PC-3 (cell line): ENCODE data around the gene CERT1. TPM values are rescaled to one million over a fixed set of nuclear protein-coding genes. Genes with fewer than 3 reads are reported as not detected.

Source experiments
- ATAC-seq: fragments of 200-7000 bp; cut with Tn5 transposase; 2 replicates; pipeline ENCODE4 v1.9.1; 2020; ENCODE audit warnings: mild to moderate bottlenecking, moderate library complexity
- BruUV-seq: library from RNA; stranded (reverse); fragments of 400-500 nt; replicated peaks from 2 replicates; lab custom pipeline; 2021; lab: Mats Ljungman, UMichigan
- CTCF ChIA-PET: fragments of 300-600 bp; sonication (Branson Sonifier 250); formaldehyde crosslinking; loops from one replicate; lab custom pipeline; 2022; ENCODE audit warnings: antibody characterized with exemption; lab: Charles Lee
- POLR2A ChIA-PET: fragments of 300-600 bp; sonication (Branson Sonifier 250); formaldehyde crosslinking; loops from one replicate; lab custom pipeline; 2022; ENCODE audit warnings: antibody characterized with exemption; ENCODE audit not compliant: unreplicated experiment; lab: Charles Lee
- DNase-seq: peaks from one replicate; pipeline ENCODE4 v3.0.0-alpha.2; 2015
- H2AFZ ChIP-seq: fragments of 300-600 bp; sonication (generic); 2 replicates; pipeline ENCODE4 v1.6.0; 2016; ENCODE audit warnings: antibody characterized with exemption, low read length
- H3F3A ChIP-seq: fragments of 300-600 bp; sonication (generic); one replicate; pipeline ENCODE4 v1.6.0; 2017; ENCODE audit warnings: antibody characterized with exemption, low read length, control low read depth, mild to moderate bottlenecking; ENCODE audit not compliant: unreplicated experiment
- H3K27ac ChIP-seq: fragments of 300-600 bp; sonication (generic); 2 replicates; pipeline ENCODE4 v1.5.1; 2016; ENCODE audit warnings: mild to moderate bottlenecking, low read length
- H3K27me3 ChIP-seq: fragments of 300-600 bp; sonication (generic); 2 replicates; pipeline ENCODE4 v1.6.1; 2016; ENCODE audit warnings: low read length, mixed read lengths
- H3K36me3 ChIP-seq: fragments of 300-600 bp; sonication (generic); 2 replicates; pipeline ENCODE4 v1.6.1; 2016; ENCODE audit warnings: low read depth, mixed run types, low read length, mixed read lengths
- H3K4me1 ChIP-seq: fragments of 300-600 bp; sonication (generic); 2 replicates; pipeline ENCODE4 v1.5.1; 2016; ENCODE audit warnings: low read length; ENCODE audit not compliant: insufficient read depth
- H3K4me2 ChIP-seq: fragments of 300-600 bp; sonication (generic); 2 replicates; pipeline ENCODE4 v1.6.0; 2016; ENCODE audit warnings: low read length
- H3K4me3 ChIP-seq: fragments of 300-600 bp; sonication (generic); 2 replicates; pipeline ENCODE4 v1.5.1; 2016; ENCODE audit warnings: mild to moderate bottlenecking, low read length, mixed read lengths
- H3K79me2 ChIP-seq: fragments of 300-600 bp; sonication (generic); 2 replicates; pipeline ENCODE4 v1.6.1; 2017; ENCODE audit warnings: low read length, mixed read lengths
- H3K9ac ChIP-seq: fragments of 300-600 bp; sonication (generic); 2 replicates; pipeline ENCODE4 v1.6.0; 2016; ENCODE audit warnings: mild to moderate bottlenecking, low read length
- H3K9me2 ChIP-seq: fragments of 300-600 bp; sonication (generic); replicated peaks from 2 replicates; pipeline ENCODE4 v1.6.1; 2016; ENCODE audit warnings: mixed run types, low read length, mixed read lengths
- H3K9me3 ChIP-seq: fragments of 300-600 bp; sonication (generic); 2 replicates; pipeline ENCODE4 v1.6.1; 2016; ENCODE audit warnings: low read length, mixed read lengths
- H4K20me1 ChIP-seq: fragments of 300-600 bp; sonication (generic); 2 replicates; pipeline ENCODE4 v1.6.1; 2016; ENCODE audit warnings: low read length, mixed read lengths
- CTCF ChIP-seq: fragments of 300-600 bp; sonication (generic); conservative IDR thresholded peaks from 2 replicates; pipeline ENCODE4 v1.5.1; 2017; ENCODE audit warnings: antibody characterized with exemption, low read depth, mild to moderate bottlenecking, low read length
- EZH2 ChIP-seq: fragments of 300-600 bp; sonication (generic); IDR thresholded peaks from one replicate; pipeline ENCODE4 v1.6.1; 2017; ENCODE audit warnings: antibody characterized with exemption, mild to moderate bottlenecking, low read length; ENCODE audit not compliant: unreplicated experiment
- EZH2phosphoT487 ChIP-seq: fragments of 300-600 bp; sonication (generic); IDR thresholded peaks from 2 replicates; pipeline ENCODE4 v1.6.1; 2018; ENCODE audit warnings: mild to moderate bottlenecking, antibody characterized with exemption, low read length, borderline replicate concordance
- intact Hi-C: fragments of 100-400 bp; cut with micrococcal nuclease; formaldehyde crosslinking; loops from 2 replicates; pipeline ENCODE4 v1.9.0; 2023
- total RNA-seq: library from RNA; depleted of rRNA; stranded (reverse); fragments of >200 nt; gene quantifications from 2 replicates; pipeline ENCODE4 v1.2.3, GENCODE V29; 2014

The CERT1 gene
- total RNA-seq, 1 experiment from 2014 or later, result 5.6 TPM

- Histone ChIP-seq H3K9me3 (no peaks in the 10 kb centered on the region), H3K4me3 (no peak overlapping the region), H3K36me3 (no peaks in the 10 kb centered on the region), H4K20me1 (no peaks in the 10 kb centered on the region), H3K79me2 (no peaks in the 10 kb centered on the region; the same call in 1 of the 2 replicates), H3K9me2 (no peaks in the 10 kb centered on the region), H3K4me2 (no peak overlapping the region), H3K4me1 (no peaks in the 10 kb centered on the region), H2AFZ (no peak overlapping the region), H3K27ac (no peak overlapping the region), H3K27me3 (no peaks in the 10 kb centered on the region), H3F3A (no peaks in the 10 kb centered on the region), H3K9ac (no peak overlapping the region)
- ChIA-PET CTCF (no interaction called here), POLR2A (no interaction called here)
- no peak for ATAC-seq
- TF ChIP-seq EZH2phosphoT487 (no peak), CTCF (no peak), EZH2 (no peak)
- intact Hi-C loops, result no loop called here
- no TSS peak for BruUV-seq
- no peak for DNase-seq
Measured at GRCh38 chr5:75439276-75439675, 72.2 kb downstream of the CERT1 start.

GRCh38 chr5:75438722-75439121 lies 72.7 kb downstream of the CERT1 start:
- no peak for ATAC-seq
- no peak overlapping the region for H3K4me2 ChIP-seq
- no peaks in the 10 kb centered on the region for H3K27me3 ChIP-seq
- H3K4me1 ChIP-seq, result no peaks in the 10 kb centered on the region
- DNase-seq, result no peak
- no peak overlapping the region for H2AFZ ChIP-seq
- TF ChIP-seq EZH2 (no peak), EZH2phosphoT487 (no peak), CTCF (no peak; the same call in 1 of the 2 replicates)
- H3K79me2 ChIP-seq, result no peaks in the 10 kb centered on the region; the same call in 1 of the 2 replicates
- no peak overlapping the region for H3K4me3 ChIP-seq
- intact Hi-C loops, result no loop called here
- H3K9me3 ChIP-seq, result no peaks in the 10 kb centered on the region
- no peak overlapping the region for H3K27ac ChIP-seq
- ChIA-PET CTCF (no interaction called here), POLR2A (no interaction called here)
- no TSS peak for BruUV-seq
- H3K36me3 ChIP-seq, result no peaks in the 10 kb centered on the region
- H4K20me1 ChIP-seq, result no peaks in the 10 kb centered on the region
- H3K9ac ChIP-seq, result no peak overlapping the region
- H3F3A ChIP-seq, result no peaks in the 10 kb centered on the region
- no peaks in the 10 kb centered on the region for H3K9me2 ChIP-seq

GRCh38 chr5:75435096-75435495 lies 76.3 kb downstream of the CERT1 start:
- DNase-seq (no peak), ATAC-seq (no peak)
- Histone ChIP-seq H3K36me3 (no peaks in the 10 kb centered on the region), H3K27me3 (no peaks in the 10 kb centered on the region), H3K9me2 (no peaks in the 10 kb centered on the region), H3K9me3 (no peaks in the 10 kb centered on the region), H3K79me2 (no peaks in the 10 kb centered on the region; the same call in 1 of the 2 replicates), H3K4me1 (no peaks in the 10 kb centered on the region), H3F3A (no peaks in the 10 kb centered on the region), H3K9ac (no peak overlapping the region), H3K4me2 (no peak overlapping the region), H3K4me3 (no peak overlapping the region), H2AFZ (no peak overlapping the region), H4K20me1 (no peaks in the 10 kb centered on the region), H3K27ac (no peak overlapping the region)
- BruUV-seq, result no TSS peak
- TF ChIP-seq CTCF (no peak), EZH2 (no peak), EZH2phosphoT487 (no peak)
- intact Hi-C loops, result no loop called here
- ChIA-PET CTCF (no interaction called here), POLR2A (no interaction called here)
